ENCODE data around the gene WDFY2. TPM values are rescaled to one million over a fixed set of nuclear protein-coding genes. Genes with fewer than 3 reads are reported as not detected.

The WDFY2 gene
- total and polyA plus RNA-seq, 2 of the 8 experiments (the other 6 are each of a cell fraction or from before 2014, with no cell fraction given): 13.9 to 29.0 TPM

DNA sequence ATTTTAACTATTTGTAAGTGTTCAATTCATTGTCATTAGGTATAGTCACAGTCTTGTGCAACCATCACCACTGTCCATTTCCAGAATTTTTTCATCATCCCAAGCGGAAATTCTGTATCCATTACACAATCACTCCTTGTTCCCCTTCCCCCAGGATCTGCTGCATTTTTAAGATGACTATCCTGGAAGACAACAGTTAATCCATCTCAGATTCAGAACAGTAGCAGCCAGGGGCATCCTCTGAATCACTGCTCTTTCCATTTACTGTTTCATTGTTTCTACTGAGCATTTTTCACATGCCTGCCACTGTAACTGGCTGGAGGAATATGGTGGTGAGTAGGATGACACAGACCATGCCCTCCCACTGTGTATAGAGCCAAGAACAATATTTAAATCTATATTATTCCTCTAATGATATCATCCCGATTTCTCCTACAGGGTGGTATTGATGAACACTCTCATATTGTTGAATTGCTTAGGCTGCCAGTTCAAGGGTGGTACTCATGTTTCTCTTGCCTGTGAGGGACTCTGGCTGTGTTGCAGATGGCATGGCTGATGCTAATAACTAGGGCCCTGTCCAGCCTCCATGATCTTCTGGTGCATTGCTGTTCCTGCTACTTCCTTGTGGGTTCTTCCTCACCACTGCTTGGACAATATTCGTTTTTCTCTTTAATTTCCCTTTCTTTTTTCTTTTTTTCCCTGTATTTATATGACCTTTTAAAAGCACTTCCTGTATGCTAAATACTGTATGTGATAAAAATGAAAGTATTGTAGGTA lies 59.0 kb downstream of the WDFY2 start (continued):
- no peak for TF ChIP-seq JUND (IDR thresholded peaks at IDR 0.05; ENCODE audit: low read length)
- no peak for TF ChIP-seq CBX8 (IDR thresholded peaks at IDR 0.05; ENCODE audit: borderline replicate concordance, low read depth, low read length)
- no peak for TF ChIP-seq PHF8 (conservative IDR thresholded peaks at IDR 0.05; ENCODE audit: low read depth, low read length)
- TF ChIP-seq SIN3A (conservative IDR thresholded peaks at IDR 0.05 in 1 of 2, IDR thresholded peaks at IDR 0.05 in 1 of 2; ENCODE audit: low read depth in 1 of 2, low read length in 2 of 2): no peak
- no peak for TF ChIP-seq POU5F1 (IDR thresholded peaks at IDR 0.05; ENCODE audit: low read depth, low read length)

Data from H1 (cell line).